Measurements from ENCODE around the gene GNL3. TPM values are rescaled to one million over a fixed set of nuclear protein-coding genes. Genes with fewer than 3 reads are reported as not detected.

GNL3 gene
- total RNA-seq, 1 experiment from 2014 or later, result 205 TPM

DNA sequence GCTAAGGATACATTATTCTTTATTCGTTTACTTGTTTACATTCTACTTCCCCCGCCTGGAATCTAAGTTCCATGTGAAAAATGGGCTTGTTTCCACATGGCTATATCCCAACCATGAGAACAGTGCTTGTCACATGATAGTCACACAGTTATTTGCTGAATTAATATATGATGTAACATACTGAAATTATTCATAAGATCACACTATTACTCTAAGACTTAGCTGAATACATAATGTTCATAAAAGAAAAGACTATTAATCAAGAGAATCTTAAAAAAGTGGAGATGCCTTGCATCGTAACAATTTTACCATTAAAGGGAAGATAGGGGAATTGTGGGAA, 6.7 kb upstream of the GNL3 start:
- Histone ChIP-seq H2AFZ (ENCODE audit: low read depth, low read length, poor library complexity, severe bottlenecking) (no peak overlapping the region), H3K4me2 (ENCODE audit: low read length) (no peak overlapping the region), H3K27ac (ENCODE audit: low read depth, low read length) (no peak overlapping the region), H3K4me1 (ENCODE audit: control insufficient read depth in 1 of 2, insufficient read depth in 2 of 2, low read length in 2 of 2) (peaks cover 8 to 12% of the 10 kb centered on the region in 2 experiments; a peak in 3 of 4 replicates), H3K27me3 (ENCODE audit: insufficient read depth, low read length) (no peaks in the 10 kb centered on the region), H3K4me3 (replicated peaks in 1 of 2; ENCODE audit: low read depth in 1 of 2, low read length in 2 of 2) (no peak overlapping the region), H3K9me3 (ENCODE audit: control insufficient read depth in 1 of 2, insufficient read depth in 1 of 2, low read depth in 1 of 2, low read length in 2 of 2) (no peaks in the 10 kb centered on the region), H3K36me3 (ENCODE audit: control insufficient read depth in 1 of 2, insufficient read depth in 2 of 2, low read length in 2 of 2) (peaks cover 16 to 25% of the 10 kb centered on the region in 2 experiments), H3K9me2 (ENCODE audit: insufficient read depth) (no peaks in the 10 kb centered on the region), H3K79me2 (ENCODE audit: insufficient read depth, low read length) (peaks cover 38% of the 10 kb centered on the region), H3K9ac (ENCODE audit: low read length) (no peak overlapping the region), H4K20me1 (ENCODE audit: insufficient read depth) (no peaks in the 10 kb centered on the region)
- CTCF ChIA-PET, result interaction anchor here (0.7 kb wide), 1 partner anchor 143 kb away, joined by 3 read pairs; the partner anchor contains the start of gene UQCC5
- BruUV-seq (replicated peaks), result no TSS peak
- POLR2A ChIA-PET, result no interaction called here
- RAD21 ChIA-PET (ENCODE audit: low non-redundant PET in 1 of 2, low total read pairs in 2 of 2, uncharacterized antibody in 2 of 2, unreplicated experiment in 2 of 2), result no interaction called here
- TF ChIP-seq ZFX (IDR thresholded peaks at IDR 0.05) (no peak), POLR2A (IDR thresholded peaks at IDR 0.05; ENCODE audit: borderline replicate concordance, extremely low read depth, insufficient read depth, insufficient read length) (no peak), RAD21 (IDR thresholded peaks at IDR 0.05; ENCODE audit: low read depth) (no peak)
- TF ChIP-seq, protein P1, sequence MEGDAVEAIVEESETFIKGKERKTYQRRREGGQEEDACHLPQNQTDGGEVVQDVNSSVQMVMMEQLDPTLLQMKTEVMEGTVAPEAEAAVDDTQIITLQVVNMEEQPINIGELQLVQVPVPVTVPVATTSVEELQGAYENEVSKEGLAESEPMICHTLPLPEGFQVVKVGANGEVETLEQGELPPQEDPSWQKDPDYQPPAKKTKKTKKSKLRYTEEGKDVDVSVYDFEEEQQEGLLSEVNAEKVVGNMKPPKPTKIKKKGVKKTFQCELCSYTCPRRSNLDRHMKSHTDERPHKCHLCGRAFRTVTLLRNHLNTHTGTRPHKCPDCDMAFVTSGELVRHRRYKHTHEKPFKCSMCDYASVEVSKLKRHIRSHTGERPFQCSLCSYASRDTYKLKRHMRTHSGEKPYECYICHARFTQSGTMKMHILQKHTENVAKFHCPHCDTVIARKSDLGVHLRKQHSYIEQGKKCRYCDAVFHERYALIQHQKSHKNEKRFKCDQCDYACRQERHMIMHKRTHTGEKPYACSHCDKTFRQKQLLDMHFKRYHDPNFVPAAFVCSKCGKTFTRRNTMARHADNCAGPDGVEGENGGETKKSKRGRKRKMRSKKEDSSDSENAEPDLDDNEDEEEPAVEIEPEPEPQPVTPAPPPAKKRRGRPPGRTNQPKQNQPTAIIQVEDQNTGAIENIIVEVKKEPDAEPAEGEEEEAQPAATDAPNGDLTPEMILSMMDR (IDR thresholded peaks at IDR 0.05 in 2 of 3, conservative IDR thresholded peaks at IDR 0.05 in 1 of 3; ENCODE audit: borderline replicate concordance in 1 of 3, insufficient read depth in 1 of 3, low read depth in 2 of 3, low read length in 2 of 3), result no peak
- intact Hi-C loops (cut with micrococcal nuclease), result no loop called here
- ATAC-seq (no peak), DNase-seq (ENCODE audit: low read depth, low spot score) (no peak)

DNA sequence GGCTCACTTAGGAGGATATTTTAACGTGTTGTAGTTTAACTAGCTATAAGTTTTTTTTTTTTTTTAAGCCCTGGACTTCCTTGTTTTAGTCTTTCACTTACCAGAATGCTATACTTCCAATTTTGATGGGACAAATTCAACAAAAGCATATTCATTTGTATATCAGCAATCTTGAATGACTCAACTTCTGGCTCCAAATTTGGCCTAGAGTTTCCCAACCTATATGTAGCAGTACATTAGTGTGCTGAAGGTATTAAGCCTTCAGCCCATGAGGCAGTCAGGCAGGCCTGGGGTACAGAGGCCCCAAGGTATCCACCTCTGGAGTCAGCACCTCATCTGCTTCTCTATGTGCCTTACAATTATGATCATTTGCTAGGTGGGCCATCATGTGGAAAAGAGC, 6.0 kb upstream of the GNL3 start:
- CTCF ChIA-PET, result interaction anchor here (0.7 kb wide), 1 partner anchor 144 kb away, joined by 3 read pairs; the partner anchor contains the start of gene UQCC5
- ATAC-seq, result no peak
- Histone ChIP-seq H3K36me3 (ENCODE audit: control insufficient read depth in 1 of 2, insufficient read depth in 2 of 2, low read length in 2 of 2) (peaks cover 16 to 23% of the 10 kb centered on the region in 2 experiments), H2AFZ (ENCODE audit: low read depth, low read length, poor library complexity, severe bottlenecking) (no peak overlapping the region), H3K79me2 (ENCODE audit: insufficient read depth, low read length) (peaks cover 45% of the 10 kb centered on the region), H3K9ac (ENCODE audit: low read length) (no peak overlapping the region), H3K9me3 (ENCODE audit: control insufficient read depth in 1 of 2, insufficient read depth in 1 of 2, low read depth in 1 of 2, low read length in 2 of 2) (no peaks in the 10 kb centered on the region), H4K20me1 (ENCODE audit: insufficient read depth) (no peaks in the 10 kb centered on the region), H3K4me2 (ENCODE audit: low read length) (no peak overlapping the region), H3K4me3 (replicated peaks in 1 of 2; ENCODE audit: low read depth in 1 of 2, low read length in 2 of 2) (no peak overlapping the region), H3K27ac (ENCODE audit: low read depth, low read length) (no peak overlapping the region), H3K9me2 (ENCODE audit: insufficient read depth) (no peaks in the 10 kb centered on the region), H3K27me3 (ENCODE audit: insufficient read depth, low read length) (no peaks in the 10 kb centered on the region), H3K4me1 (ENCODE audit: control insufficient read depth in 1 of 2, insufficient read depth in 2 of 2, low read length in 2 of 2) (peaks cover 8 to 18% of the 10 kb centered on the region in 2 experiments; a peak in 3 of 4 replicates)
- RAD21 ChIA-PET (ENCODE audit: low non-redundant PET in 1 of 2, low total read pairs in 2 of 2, uncharacterized antibody in 2 of 2, unreplicated experiment in 2 of 2), result no interaction called here
- no peak for DNase-seq (ENCODE audit: low read depth, low spot score)
- POLR2A ChIA-PET, result interaction anchor here (0.6 kb wide), 1 partner anchor 26 kb away, joined by 3 read pairs; the partner anchor contains the start of genes GLT8D1 and SPCS1
- BruUV-seq (replicated peaks), result no TSS peak
- intact Hi-C loops (cut with micrococcal nuclease), result no loop called here
- TF ChIP-seq ZNF274 (IDR thresholded peaks at IDR 0.05; ENCODE audit: low read depth, low read length) (no peak), TCF7L2 (IDR thresholded peaks at IDR 0.05; ENCODE audit: borderline replicate concordance, extremely low read depth, insufficient read depth, insufficient read length) (no peak), EGR1 (IDR thresholded peaks at IDR 0.05; ENCODE audit: low read depth) (no peak)
- TF ChIP-seq, protein P2, sequence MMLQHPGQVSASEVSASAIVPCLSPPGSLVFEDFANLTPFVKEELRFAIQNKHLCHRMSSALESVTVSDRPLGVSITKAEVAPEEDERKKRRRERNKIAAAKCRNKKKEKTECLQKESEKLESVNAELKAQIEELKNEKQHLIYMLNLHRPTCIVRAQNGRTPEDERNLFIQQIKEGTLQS (IDR thresholded peaks at IDR 0.05), result no peak
- TF ChIP-seq, protein P1 (IDR thresholded peaks at IDR 0.05 in 2 of 3, conservative IDR thresholded peaks at IDR 0.05 in 1 of 3; ENCODE audit: borderline replicate concordance in 1 of 3, insufficient read depth in 1 of 3, low read depth in 2 of 3, low read length in 2 of 3), result no peak
- TF ChIP-seq, protein P3, sequence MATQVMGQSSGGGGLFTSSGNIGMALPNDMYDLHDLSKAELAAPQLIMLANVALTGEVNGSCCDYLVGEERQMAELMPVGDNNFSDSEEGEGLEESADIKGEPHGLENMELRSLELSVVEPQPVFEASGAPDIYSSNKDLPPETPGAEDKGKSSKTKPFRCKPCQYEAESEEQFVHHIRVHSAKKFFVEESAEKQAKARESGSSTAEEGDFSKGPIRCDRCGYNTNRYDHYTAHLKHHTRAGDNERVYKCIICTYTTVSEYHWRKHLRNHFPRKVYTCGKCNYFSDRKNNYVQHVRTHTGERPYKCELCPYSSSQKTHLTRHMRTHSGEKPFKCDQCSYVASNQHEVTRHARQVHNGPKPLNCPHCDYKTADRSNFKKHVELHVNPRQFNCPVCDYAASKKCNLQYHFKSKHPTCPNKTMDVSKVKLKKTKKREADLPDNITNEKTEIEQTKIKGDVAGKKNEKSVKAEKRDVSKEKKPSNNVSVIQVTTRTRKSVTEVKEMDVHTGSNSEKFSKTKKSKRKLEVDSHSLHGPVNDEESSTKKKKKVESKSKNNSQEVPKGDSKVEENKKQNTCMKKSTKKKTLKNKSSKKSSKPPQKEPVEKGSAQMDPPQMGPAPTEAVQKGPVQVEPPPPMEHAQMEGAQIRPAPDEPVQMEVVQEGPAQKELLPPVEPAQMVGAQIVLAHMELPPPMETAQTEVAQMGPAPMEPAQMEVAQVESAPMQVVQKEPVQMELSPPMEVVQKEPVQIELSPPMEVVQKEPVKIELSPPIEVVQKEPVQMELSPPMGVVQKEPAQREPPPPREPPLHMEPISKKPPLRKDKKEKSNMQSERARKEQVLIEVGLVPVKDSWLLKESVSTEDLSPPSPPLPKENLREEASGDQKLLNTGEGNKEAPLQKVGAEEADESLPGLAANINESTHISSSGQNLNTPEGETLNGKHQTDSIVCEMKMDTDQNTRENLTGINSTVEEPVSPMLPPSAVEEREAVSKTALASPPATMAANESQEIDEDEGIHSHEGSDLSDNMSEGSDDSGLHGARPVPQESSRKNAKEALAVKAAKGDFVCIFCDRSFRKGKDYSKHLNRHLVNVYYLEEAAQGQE (IDR thresholded peaks at IDR 0.05; ENCODE audit: low read depth), result no peak

All from HCT116 (cell line).